NCI-H2196 treated with DMSO at 0.1 percent for 48 hours (cell line): ENCODE results near the gene LINC01488.

ENCODE experiments used
- DNase-seq: peaks from one replicate; lab custom pipeline; 2025; ENCODE audit not compliant: unreplicated experiment; lab: John Stamatoyannopoulos, UW

Gene LINC01488

GRCh38 chr11:69444381-69445130 is 36.9 kb upstream of the LINC01488 start:
- no peak for DNase-seq

GRCh38 chr11:69445131-69445470 is 36.4 kb upstream of the LINC01488 start:
- DNase-seq, result no peak

- no peak for DNase-seq
Measured at GRCh38 chr11:69446108-69446507, 35.4 kb upstream of the LINC01488 start.

GRCh38 chr11:69447786-69448185 is 33.7 kb upstream of the LINC01488 start:
- no peak for DNase-seq

GRCh38 chr11:69448471-69449284 is 32.8 kb upstream of the LINC01488 start:
- no peak for DNase-seq

GRCh38 chr11:69449320-69450063 is 32.0 kb upstream of the LINC01488 start:
- DNase-seq, result no peak

GRCh38 chr11:69450064-69450856 is 31.2 kb upstream of the LINC01488 start:
- DNase-seq, result no peak

- no peak for DNase-seq
Measured at GRCh38 chr11:69450857-69451220, 30.6 kb upstream of the LINC01488 start.

- DNase-seq, result no peak
Measured at GRCh38 chr11:69451289-69451688, 30.2 kb upstream of the LINC01488 start.

- no peak for DNase-seq
Measured at GRCh38 chr11:69452206-69452987, 29.1 kb upstream of the LINC01488 start.

GRCh38 chr11:69453151-69453550 is 28.3 kb upstream of the LINC01488 start:
- DNase-seq, result no peak

- DNase-seq, result no peak
Measured at GRCh38 chr11:69454018-69454417, 27.4 kb upstream of the LINC01488 start.

GRCh38 chr11:69455969-69456368 is 25.5 kb upstream of the LINC01488 start:
- DNase-seq, result no peak

- DNase-seq, result no peak
Measured at GRCh38 chr11:69456712-69457111, 24.8 kb upstream of the LINC01488 start.

GRCh38 chr11:69459848-69460539 is 21.5 kb upstream of the LINC01488 start:
- DNase-seq, result no peak

- DNase-seq, result no peak
Measured at GRCh38 chr11:69460540-69461257, 20.8 kb upstream of the LINC01488 start.

- DNase-seq, result no peak
Measured at GRCh38 chr11:69461272-69461962, 20.0 kb upstream of the LINC01488 start.
